Measurements from ENCODE around the gene SPAG5. TPM values are rescaled to one million over a fixed set of nuclear protein-coding genes. Genes with fewer than 3 reads are reported as not detected.

SPAG5 gene
- total and polyA plus RNA-seq, 10 of the 15 experiments (the other 5 are each of a cell fraction or from before 2014, with no cell fraction given): 73.5 to 171 (median 106) TPM

DNA sequence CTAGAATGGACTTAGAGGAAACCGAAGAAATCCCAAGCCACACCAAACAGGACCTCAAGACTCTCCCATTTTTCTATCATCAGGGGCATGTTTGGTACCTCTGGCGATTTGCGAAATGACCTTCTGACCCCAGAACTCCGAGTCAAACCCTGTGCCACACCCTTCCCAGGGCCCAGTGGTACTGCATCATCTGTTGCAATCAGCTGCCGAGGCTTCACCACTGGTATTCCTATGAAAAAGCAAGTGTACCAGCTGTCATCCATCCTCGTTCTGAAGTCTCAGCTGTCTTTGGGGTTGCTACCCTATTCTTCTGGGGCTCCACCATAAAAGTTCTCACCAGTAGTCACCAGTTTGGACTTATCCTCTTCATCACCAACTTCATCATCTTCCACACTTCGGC, 17.5 kb upstream of the SPAG5 start (continued):
- TF ChIP-seq, protein P1, sequence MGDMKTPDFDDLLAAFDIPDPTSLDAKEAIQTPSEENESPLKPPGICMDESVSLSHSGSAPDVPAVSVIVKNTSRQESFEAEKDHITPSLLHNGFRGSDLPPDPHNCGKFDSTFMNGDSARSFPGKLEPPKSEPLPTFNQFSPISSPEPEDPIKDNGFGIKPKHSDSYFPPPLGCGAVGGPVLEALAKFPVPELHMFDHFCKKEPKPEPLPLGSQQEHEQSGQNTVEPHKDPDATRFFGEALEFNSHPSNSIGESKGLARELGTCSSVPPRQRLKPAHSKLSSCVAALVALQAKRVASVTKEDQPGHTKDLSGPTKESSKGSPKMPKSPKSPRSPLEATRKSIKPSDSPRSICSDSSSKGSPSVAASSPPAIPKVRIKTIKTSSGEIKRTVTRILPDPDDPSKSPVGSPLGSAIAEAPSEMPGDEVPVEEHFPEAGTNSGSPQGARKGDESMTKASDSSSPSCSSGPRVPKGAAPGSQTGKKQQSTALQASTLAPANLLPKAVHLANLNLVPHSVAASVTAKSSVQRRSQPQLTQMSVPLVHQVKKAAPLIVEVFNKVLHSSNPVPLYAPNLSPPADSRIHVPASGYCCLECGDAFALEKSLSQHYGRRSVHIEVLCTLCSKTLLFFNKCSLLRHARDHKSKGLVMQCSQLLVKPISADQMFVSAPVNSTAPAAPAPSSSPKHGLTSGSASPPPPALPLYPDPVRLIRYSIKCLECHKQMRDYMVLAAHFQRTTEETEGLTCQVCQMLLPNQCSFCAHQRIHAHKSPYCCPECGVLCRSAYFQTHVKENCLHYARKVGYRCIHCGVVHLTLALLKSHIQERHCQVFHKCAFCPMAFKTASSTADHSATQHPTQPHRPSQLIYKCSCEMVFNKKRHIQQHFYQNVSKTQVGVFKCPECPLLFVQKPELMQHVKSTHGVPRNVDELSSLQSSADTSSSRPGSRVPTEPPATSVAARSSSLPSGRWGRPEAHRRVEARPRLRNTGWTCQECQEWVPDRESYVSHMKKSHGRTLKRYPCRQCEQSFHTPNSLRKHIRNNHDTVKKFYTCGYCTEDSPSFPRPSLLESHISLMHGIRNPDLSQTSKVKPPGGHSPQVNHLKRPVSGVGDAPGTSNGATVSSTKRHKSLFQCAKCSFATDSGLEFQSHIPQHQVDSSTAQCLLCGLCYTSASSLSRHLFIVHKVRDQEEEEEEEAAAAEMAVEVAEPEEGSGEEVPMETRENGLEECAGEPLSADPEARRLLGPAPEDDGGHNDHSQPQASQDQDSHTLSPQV (IDR thresholded peaks at IDR 0.05): no peak
- no peak for TF ChIP-seq SMC3 (IDR thresholded peaks at IDR 0.05; ENCODE audit: borderline replicate concordance, low read length)
- TF ChIP-seq, protein P2, sequence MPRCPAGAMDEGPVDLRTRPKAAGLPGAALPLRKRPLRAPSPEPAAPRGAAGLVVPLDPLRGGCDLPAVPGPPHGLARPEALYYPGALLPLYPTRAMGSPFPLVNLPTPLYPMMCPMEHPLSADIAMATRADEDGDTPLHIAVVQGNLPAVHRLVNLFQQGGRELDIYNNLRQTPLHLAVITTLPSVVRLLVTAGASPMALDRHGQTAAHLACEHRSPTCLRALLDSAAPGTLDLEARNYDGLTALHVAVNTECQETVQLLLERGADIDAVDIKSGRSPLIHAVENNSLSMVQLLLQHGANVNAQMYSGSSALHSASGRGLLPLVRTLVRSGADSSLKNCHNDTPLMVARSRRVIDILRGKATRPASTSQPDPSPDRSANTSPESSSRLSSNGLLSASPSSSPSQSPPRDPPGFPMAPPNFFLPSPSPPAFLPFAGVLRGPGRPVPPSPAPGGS (IDR thresholded peaks at IDR 0.05; ENCODE audit: borderline replicate concordance, insufficient read depth, low read depth, low read length, poor library complexity, severe bottlenecking): no peak
- TF ChIP-seq POLR2A (IDR thresholded peaks at IDR 0.05; ENCODE audit: low read depth, low read length): no peak

DNA sequence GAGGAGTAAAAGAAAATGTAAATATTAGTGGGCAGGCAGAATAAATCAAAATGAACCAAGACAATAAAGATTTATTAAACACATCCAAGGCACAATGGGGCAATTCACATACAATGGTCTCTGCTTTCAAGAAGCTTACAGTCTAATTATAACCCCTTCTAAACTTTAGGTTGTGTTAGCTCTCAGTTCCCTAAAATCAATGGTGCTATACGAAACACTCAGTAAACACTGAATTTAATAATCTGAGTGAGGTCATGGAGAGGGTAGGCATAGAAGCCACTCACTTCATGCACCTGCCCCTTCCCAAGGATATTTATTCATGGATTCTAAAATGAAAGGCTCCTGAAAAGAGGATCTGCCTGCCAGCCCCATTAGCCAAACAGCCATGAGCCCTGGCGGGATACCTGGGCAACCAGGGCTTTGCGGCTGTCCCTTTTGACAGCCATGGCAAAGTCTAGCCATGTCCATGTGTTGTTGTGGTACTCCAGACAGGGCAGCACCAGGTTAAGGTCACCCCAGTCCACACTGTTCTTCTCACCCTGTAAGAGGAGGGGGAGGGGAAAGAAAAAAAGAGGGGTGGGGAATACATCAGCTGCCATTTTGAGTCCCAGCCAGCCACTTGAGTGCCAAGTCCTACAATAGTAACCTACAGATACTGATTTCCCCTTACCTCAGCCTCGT, 16.6 kb upstream of the SPAG5 start:
- Histone ChIP-seq H3K36me3 (ENCODE audit: control insufficient read depth in 2 of 2, insufficient read depth in 2 of 2, low read length in 1 of 2) (peaks cover 42 to 61% of the 10 kb centered on the region in 2 experiments), H3K4me3 (no peak overlapping the region), H3K4me2 (ENCODE audit: control insufficient read depth, insufficient read depth) (no peak overlapping the region), H3K27me3 (replicated peaks in 1 of 2; ENCODE audit: control insufficient read depth in 2 of 2, insufficient read depth in 2 of 2, low read length in 1 of 2) (no peaks in the 10 kb centered on the region), H2AFZ (ENCODE audit: control insufficient read depth, low read depth, low read length) (no peak overlapping the region), H4K20me1 (ENCODE audit: control insufficient read depth, insufficient read depth) (no peaks in the 10 kb centered on the region), H3K9me3 (replicated peaks; ENCODE audit: control insufficient read depth, insufficient read depth, low read length) (no peaks in the 10 kb centered on the region), H3K27ac (ENCODE audit: control insufficient read depth, insufficient read depth) (no peak overlapping the region), H3K9ac (ENCODE audit: control insufficient read depth, insufficient read depth, low read length) (no peak overlapping the region), H3K79me2 (ENCODE audit: control insufficient read depth, insufficient read depth, low read length) (no peaks in the 10 kb centered on the region), H3K4me1 (ENCODE audit: control insufficient read depth, insufficient read depth, low read length) (no peaks in the 10 kb centered on the region; the same call in none of the 2 replicates)
- FAIRE-seq (no peak), ATAC-seq (peak; percentile 48), DNase-seq (ENCODE audit: low read depth, low spot score) (no peak)
- RAD21 ChIA-PET (ENCODE audit: unreplicated experiment): no interaction called here
- POLR2A ChIA-PET: interaction anchor here (0.9 kb wide), 1 partner anchor 66 kb away, joined by 3 read pairs; no protein-coding TSS in a partner anchor
- in situ Hi-C loops (cut with MboI) (no loop called here), intact Hi-C loops (cut with micrococcal nuclease; ENCODE audit: unreplicated experiment) (loop anchor here (5.0 kb wide), 1 partner anchor 123 kb away; no protein-coding TSS in a partner anchor)
- CTCF ChIA-PET: interaction anchor here (0.6 to 8.2 kb wide), 5 partner anchors 13 to 178 kb away, joined by 3 to 88 read pairs (median 3); partner anchors contain the start of gene ALDOC
- SMC1A ChIA-PET (ENCODE audit: uncharacterized antibody, unreplicated experiment): interaction anchor here (1.3 kb wide), 1 partner anchor 120 kb away, joined by 3 read pairs; no protein-coding TSS in a partner anchor
- 82% methylated on average over 4 of the region's 4 CpGs for WGBS (ENCODE audit: insufficient coverage, insufficient replicate concordance, low lambda C conversion rate, missing lambda C conversion rate)
- no TSS peak for BruUV-seq (replicated peaks)
- TF ChIP-seq GABPA (IDR thresholded peaks at IDR 0.05; ENCODE audit: low read depth) (no peak), SPI1 (IDR thresholded peaks at IDR 0.05; ENCODE audit: borderline replicate concordance, insufficient read depth, low read depth, low read length) (peak; percentile 69)
- TF ChIP-seq, protein P3, sequence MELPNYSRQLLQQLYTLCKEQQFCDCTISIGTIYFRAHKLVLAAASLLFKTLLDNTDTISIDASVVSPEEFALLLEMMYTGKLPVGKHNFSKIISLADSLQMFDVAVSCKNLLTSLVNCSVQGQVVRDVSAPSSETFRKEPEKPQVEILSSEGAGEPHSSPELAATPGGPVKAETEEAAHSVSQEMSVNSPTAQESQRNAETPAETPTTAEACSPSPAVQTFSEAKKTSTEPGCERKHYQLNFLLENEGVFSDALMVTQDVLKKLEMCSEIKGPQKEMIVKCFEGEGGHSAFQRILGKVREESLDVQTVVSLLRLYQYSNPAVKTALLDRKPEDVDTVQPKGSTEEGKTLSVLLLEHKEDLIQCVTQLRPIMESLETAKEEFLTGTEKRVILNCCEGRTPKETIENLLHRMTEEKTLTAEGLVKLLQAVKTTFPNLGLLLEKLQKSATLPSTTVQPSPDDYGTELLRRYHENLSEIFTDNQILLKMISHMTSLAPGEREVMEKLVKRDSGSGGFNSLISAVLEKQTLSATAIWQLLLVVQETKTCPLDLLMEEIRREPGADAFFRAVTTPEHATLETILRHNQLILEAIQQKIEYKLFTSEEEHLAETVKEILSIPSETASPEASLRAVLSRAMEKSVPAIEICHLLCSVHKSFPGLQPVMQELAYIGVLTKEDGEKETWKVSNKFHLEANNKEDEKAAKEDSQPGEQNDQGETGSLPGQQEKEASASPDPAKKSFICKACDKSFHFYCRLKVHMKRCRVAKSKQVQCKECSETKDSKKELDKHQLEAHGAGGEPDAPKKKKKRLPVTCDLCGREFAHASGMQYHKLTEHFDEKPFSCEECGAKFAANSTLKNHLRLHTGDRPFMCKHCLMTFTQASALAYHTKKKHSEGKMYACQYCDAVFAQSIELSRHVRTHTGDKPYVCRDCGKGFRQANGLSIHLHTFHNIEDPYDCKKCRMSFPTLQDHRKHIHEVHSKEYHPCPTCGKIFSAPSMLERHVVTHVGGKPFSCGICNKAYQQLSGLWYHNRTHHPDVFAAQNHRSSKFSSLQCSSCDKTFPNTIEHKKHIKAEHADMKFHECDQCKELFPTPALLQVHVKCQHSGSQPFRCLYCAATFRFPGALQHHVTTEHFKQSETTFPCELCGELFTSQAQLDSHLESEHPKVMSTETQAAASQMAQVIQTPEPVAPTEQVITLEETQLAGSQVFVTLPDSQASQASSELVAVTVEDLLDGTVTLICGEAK (IDR thresholded peaks at IDR 0.05; ENCODE audit: borderline replicate concordance): peak; percentile 49; the same call in 1 of the 2 replicates

Measured in GM12878 (cell line).